PFSK-1 (cell line): Measurements from ENCODE around the gene RETSAT.

ENCODE experiments used
- FOXP2 ChIP-seq: optimal IDR thresholded peaks from 2 replicates; pipeline ENCODE3; 2011; ENCODE audit warnings: borderline replicate concordance, control low read depth, inconsistent platforms; ENCODE audit not compliant: insufficient read depth; ENCODE audit errors: extremely low read length, extremely low read depth
- POLR2AphosphoS5 ChIP-seq: IDR thresholded peaks from 2 replicates; pipeline ENCODE4 v1.6.1; 2012; ENCODE audit warnings: low read depth, mild to moderate bottlenecking, control low read depth, low read length, moderate library complexity
- SIN3A ChIP-seq: IDR thresholded peaks from 2 replicates; pipeline ENCODE4 v1.6.1; 2012; ENCODE audit warnings: mild to moderate bottlenecking, low read length, moderate library complexity, borderline replicate concordance; ENCODE audit not compliant: insufficient read depth
- TAF1 ChIP-seq: IDR thresholded peaks from 2 replicates; pipeline ENCODE4 v1.6.1; 2012; ENCODE audit warnings: low read length, control low read depth, borderline replicate concordance; ENCODE audit not compliant: insufficient read depth
- TF ChIP-seq, protein P1 (sequence below), 2 experiments: IDR thresholded peaks; 2 replicates each; pipeline versions ENCODE4 v1.6.1 to v1.8.0; 2011 to 2012; ENCODE audit warnings: low read depth in 2 of 2, low read length in 2 of 2, control low read depth in 1 of 2, inconsistent platforms in 1 of 2, mild to moderate bottlenecking in 1 of 2, moderate library complexity in 1 of 2; ENCODE audit not compliant: insufficient read depth in 1 of 2

RETSAT gene

DNA sequence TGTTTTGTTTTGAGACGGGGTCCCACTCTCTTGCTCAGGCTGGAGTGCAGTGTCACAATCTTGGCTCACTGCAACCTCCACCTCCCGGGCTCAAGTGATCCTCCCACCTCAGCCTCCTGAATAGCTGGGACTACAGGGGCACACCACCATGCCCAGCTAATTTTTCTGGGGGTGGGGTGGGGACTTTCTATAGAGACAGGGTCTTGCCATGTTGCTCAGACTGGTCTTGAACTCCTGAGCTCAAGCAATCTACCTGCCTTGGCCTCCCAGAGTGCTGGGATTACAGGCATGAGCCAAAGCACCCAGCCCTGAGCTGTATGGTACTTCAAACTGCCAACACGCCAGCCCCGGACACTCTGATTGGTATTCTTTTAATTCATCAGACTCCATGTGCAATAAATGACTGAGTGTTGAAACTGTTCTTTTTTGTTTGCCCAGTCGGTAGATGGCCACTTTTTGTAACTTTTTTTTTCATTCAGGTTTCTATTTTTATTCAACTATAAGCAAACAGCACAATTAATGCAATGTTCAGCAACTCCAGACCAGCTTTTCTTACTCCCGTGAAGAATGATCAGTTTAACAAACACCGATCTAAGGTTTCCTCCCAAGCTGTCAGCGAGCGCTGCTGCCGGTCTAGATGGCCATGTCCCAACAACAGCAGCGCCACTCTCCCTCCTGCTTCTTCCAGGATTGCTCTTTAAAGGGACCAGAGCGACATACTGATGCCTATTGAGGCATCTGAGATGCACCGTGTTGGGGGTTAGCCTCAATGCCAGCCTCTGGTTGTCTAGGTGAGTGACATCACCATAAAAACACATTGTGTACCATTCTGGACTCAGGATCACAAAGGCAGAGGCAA is 14.1 kb downstream of the RETSAT start:
- TF ChIP-seq TAF1 (no peak), POLR2AphosphoS5 (no peak), FOXP2 (no peak), SIN3A (no peak)
- TF ChIP-seq, protein P1, sequence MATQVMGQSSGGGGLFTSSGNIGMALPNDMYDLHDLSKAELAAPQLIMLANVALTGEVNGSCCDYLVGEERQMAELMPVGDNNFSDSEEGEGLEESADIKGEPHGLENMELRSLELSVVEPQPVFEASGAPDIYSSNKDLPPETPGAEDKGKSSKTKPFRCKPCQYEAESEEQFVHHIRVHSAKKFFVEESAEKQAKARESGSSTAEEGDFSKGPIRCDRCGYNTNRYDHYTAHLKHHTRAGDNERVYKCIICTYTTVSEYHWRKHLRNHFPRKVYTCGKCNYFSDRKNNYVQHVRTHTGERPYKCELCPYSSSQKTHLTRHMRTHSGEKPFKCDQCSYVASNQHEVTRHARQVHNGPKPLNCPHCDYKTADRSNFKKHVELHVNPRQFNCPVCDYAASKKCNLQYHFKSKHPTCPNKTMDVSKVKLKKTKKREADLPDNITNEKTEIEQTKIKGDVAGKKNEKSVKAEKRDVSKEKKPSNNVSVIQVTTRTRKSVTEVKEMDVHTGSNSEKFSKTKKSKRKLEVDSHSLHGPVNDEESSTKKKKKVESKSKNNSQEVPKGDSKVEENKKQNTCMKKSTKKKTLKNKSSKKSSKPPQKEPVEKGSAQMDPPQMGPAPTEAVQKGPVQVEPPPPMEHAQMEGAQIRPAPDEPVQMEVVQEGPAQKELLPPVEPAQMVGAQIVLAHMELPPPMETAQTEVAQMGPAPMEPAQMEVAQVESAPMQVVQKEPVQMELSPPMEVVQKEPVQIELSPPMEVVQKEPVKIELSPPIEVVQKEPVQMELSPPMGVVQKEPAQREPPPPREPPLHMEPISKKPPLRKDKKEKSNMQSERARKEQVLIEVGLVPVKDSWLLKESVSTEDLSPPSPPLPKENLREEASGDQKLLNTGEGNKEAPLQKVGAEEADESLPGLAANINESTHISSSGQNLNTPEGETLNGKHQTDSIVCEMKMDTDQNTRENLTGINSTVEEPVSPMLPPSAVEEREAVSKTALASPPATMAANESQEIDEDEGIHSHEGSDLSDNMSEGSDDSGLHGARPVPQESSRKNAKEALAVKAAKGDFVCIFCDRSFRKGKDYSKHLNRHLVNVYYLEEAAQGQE (IDR thresholded peaks at IDR 0.05; ENCODE audit: insufficient read depth in 1 of 2, low read depth in 2 of 2, low read length in 2 of 2), result no peak

DNA sequence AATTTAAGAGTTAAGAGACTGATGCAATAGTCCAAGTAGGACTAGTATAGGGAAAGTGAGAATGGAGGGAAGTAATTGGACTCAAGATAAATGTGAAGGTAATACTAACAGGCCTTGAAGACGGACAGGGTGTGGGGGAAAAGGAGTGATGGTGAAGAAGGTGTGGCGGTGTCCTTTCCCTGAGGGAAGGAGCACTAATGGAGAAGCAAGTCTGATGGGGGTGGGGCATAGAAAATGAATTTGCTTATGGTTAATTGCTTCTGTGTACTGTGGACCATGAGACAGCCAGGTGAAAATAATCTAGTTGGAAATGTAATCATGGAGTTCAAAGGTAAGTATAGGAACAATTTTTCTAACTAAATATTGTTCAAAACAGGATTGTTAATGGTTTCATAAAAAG is 19.4 kb downstream of the RETSAT start:
- TF ChIP-seq POLR2AphosphoS5 (no peak), FOXP2 (no peak), TAF1 (no peak), SIN3A (no peak)
- TF ChIP-seq, protein P1 (IDR thresholded peaks at IDR 0.05; ENCODE audit: insufficient read depth in 1 of 2, low read depth in 2 of 2, low read length in 2 of 2), result no peak

DNA sequence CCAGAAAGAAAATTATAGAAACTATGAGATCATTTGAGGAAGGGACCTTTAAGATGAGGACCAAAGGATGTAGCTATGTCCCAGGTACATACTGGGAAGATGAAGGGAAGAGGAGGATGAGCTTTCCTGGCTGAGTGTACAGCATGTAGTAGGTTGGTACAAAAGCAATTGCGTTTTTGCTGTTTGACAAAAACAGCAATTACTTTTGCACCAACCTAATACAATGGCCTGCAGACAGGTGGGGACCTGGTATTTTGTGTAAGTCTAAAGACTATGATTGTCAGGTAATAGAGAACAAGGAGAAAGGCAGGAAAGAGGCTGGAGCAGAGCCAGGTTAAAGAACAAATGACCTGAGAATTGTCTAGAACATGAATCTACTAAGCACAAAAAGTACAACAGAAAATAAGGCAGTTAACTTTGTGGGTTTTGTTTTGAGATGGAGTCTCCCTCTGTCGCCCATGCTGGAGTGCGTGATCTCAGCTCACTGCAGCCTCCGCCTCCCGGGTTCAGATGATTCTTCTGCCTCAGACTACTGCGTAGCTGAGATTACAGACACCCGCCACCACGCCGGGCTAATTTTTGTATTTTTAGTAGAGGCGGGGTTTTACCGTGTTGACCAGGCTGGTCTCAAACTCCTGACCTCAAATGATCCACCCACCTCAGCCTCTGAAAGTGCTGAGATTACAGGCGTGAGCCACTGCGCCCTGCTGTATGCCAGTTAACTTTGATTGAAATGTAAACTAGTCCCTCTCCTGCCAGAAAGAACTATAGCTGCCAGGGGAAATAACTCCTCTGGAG is 23.3 kb downstream of the RETSAT start:
- TF ChIP-seq TAF1, result no peak
- no peak for TF ChIP-seq FOXP2
- TF ChIP-seq SIN3A, result no peak
- TF ChIP-seq POLR2AphosphoS5, result no peak
- TF ChIP-seq, protein P1 (IDR thresholded peaks at IDR 0.05; ENCODE audit: insufficient read depth in 1 of 2, low read depth in 2 of 2, low read length in 2 of 2), result no peak

DNA sequence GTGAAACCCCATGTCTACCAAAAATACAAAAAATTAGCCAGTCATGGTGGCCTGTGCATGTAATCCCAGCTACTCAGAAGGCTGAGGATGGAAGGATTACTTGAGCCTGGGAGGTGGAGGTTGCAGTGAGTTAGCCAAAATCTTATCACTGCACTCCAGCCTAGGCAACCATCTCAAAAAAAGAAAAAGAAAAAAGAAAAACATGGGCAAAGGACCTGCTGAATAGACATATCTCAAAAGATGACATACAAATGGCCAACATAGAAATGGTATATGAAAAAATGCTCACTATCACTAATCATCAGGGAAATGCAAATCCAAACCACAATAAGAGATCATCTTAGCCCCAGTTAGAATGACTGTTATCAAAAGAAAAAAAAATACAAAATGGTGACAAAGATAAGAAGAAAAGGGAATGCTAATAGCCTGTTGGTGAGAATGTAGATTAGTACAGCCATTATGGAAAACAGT is 25.1 kb downstream of the RETSAT start:
- no peak for TF ChIP-seq FOXP2

DNA sequence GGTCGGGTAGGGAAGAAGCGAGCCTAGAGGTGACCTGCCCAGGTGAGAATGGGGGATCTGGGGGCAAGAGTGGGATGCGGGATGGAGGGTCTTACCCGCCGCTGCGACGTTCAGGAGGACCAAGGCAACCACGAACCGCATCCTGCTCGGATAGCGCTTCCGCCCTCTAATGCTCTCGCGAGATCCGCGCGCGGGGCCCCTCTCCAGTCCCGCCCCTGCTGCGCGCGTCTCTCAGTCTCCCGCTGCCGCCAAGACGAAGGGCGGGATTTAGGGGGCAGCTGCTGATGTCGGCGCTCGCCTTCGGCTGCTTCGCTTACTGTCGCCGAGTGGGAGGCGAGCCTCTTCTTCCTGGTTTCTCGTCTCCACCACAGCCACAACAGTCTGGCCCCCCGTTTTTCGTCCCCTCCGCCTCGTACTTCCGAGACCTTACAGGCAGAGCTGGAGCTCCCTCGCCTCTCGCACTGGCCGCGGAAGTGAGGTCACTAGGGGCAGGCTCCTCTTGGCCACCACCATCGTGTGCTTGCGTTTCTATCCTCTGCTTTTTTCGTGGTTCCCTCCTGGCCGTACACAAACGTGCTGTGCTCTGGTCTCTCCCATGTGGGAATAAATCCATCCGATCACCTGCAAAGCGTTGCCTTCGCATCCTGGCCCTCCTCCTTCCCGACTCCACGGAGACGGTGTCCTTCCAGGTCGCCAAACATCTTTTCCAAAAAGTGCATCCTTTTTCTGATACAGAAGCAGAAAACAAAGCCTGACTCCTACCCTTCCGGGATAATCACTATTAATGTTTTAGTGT is 26.3 kb downstream of the RETSAT start, which contains the start of gene TGOLN2:
TGOLN2 (minus strand) TSS at position 168 of the 796 bp plus-strand sequence; CDS start at position 141, 27 bp downstream.
- TF ChIP-seq POLR2AphosphoS5 (peak; percentile 99), FOXP2 (peak; percentile 48), TAF1 (peak; percentile 86), SIN3A (no peak; the same call in 1 of the 2 replicates)
- TF ChIP-seq, protein P1 (IDR thresholded peaks at IDR 0.05; ENCODE audit: insufficient read depth in 1 of 2, low read depth in 2 of 2, low read length in 2 of 2), result peak in 1 of 2 experiments; percentile 39; a peak in 1 of 4 replicates
